A673 (cell line): ENCODE measurements around the gene VPS37B. TPM values are rescaled to one million over a fixed set of nuclear protein-coding genes. Genes with fewer than 3 reads are reported as not detected.

Experiments
- BruUV-seq: library from RNA; stranded (reverse); fragments of 400-500 nt; replicated peaks from 2 replicates; lab custom pipeline; 2021; lab: Mats Ljungman, UMichigan
- CTCF ChIA-PET: fragments of 300-600 bp; sonication (Branson Sonifier 250); formaldehyde crosslinking; loops from one replicate; lab custom pipeline; 2022; ENCODE audit warnings: antibody characterized with exemption; lab: Charles Lee
- POLR2A ChIA-PET: fragments of 300-600 bp; sonication (Branson Sonifier 250); formaldehyde crosslinking; loops from one replicate; lab custom pipeline; 2022; ENCODE audit warnings: antibody characterized with exemption; ENCODE audit not compliant: low non-redundant PET; lab: Charles Lee
- DNase-seq: peaks from one replicate; pipeline ENCODE4 v3.0.0-alpha.2; 2015; ENCODE audit warnings: low spot score
- H3K27ac ChIP-seq: fragments of 200-600 bp; sonication (generic); 2 replicates; pipeline ENCODE4 v1.5.1; 2016; ENCODE audit warnings: mixed run types, low read depth, mild to moderate bottlenecking, mixed read lengths, antibody characterized with exemption, low read length; ENCODE audit not compliant: poor library complexity, severe bottlenecking
- H3K27me3 ChIP-seq: fragments of 200-600 bp; sonication (generic); replicated peaks from 2 replicates; pipeline ENCODE4 v1.6.1; 2017; ENCODE audit warnings: mixed run types, low read depth, mild to moderate bottlenecking, mixed read lengths, antibody characterized with exemption, low read length; ENCODE audit not compliant: insufficient read depth, poor library complexity
- H3K36me3 ChIP-seq: fragments of 200-600 bp; sonication (generic); 2 replicates; pipeline ENCODE4 v1.6.1; 2016; ENCODE audit warnings: mixed run types, mild to moderate bottlenecking, mixed read lengths, antibody characterized with exemption, low read length; ENCODE audit not compliant: insufficient read depth, poor library complexity, severe bottlenecking
- H3K4me1 ChIP-seq: fragments of 200-600 bp; sonication (generic); 2 replicates; pipeline ENCODE4 v1.6.1; 2017; ENCODE audit warnings: mixed run types, mild to moderate bottlenecking, mixed read lengths, antibody characterized with exemption, low read length; ENCODE audit not compliant: insufficient read depth, poor library complexity, severe bottlenecking
- H3K4me3 ChIP-seq: fragments of 200-600 bp; sonication (generic); 2 replicates; pipeline ENCODE4 v1.5.1; 2016; ENCODE audit warnings: low read depth, mixed run types, mild to moderate bottlenecking, mixed read lengths, low read length; ENCODE audit not compliant: poor library complexity, severe bottlenecking
- H3K9me3 ChIP-seq: fragments of 200-600 bp; sonication (generic); 2 replicates; pipeline ENCODE4 v1.6.1; 2016; ENCODE audit warnings: mixed run types, low read depth, mild to moderate bottlenecking, mixed read lengths, antibody characterized with exemption, low read length; ENCODE audit not compliant: poor library complexity, severe bottlenecking
- EZH2 ChIP-seq: fragments of 200-600 bp; sonication (generic); IDR thresholded peaks from 2 replicates; pipeline ENCODE4 v1.6.1; 2017; ENCODE audit warnings: borderline replicate concordance, low read depth, mild to moderate bottlenecking, mixed read lengths, antibody characterized with exemption, low read length; ENCODE audit not compliant: poor library complexity, severe bottlenecking
- intact Hi-C: fragments of 100-400 bp; cut with micrococcal nuclease; formaldehyde crosslinking; loops from one replicate; pipeline ENCODE4 v1.10.0; 2022; ENCODE audit not compliant: unreplicated experiment
- total RNA-seq: library from RNA; stranded (reverse); gene quantifications from 2 replicates; pipeline ENCODE4 v1.2.3, GENCODE V29; 2021
- TF ChIP-seq, protein P1 (sequence below): fragments of 300-800, 200-600 bp; sonication (generic); conservative IDR thresholded peaks from 2 replicates; pipeline ENCODE4 v1.5.1; 2017; ENCODE audit warnings: low read depth, mild to moderate bottlenecking, antibody characterized with exemption, low read length, moderate library complexity, mixed read lengths

VPS37B gene
- total RNA-seq, 1 experiment from 2014 or later = 34.4 TPM

DNA sequence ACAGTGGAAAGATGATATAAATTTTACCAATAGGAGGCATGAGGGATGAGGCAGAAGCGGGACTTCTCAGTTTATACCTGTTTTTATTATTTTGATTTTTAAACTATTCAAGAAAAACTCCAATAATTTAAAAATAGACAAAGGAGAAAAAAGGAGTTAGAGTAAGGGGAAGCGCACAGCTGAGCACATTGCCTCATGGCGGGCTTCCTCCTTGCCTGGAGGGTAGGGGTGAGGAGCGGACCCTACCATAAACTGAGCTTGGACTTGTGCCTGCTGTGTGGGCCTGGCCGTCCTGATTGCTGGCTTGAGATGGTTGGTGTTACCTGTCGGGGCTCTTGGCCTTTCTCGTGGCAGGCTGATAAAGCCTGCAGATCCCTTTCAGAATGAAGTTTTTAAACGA is 75.8 kb downstream of the VPS37B start:
- Histone ChIP-seq H3K36me3 (no peaks in the 10 kb centered on the region), H3K27ac (no peak overlapping the region), H3K27me3 (no peaks in the 10 kb centered on the region), H3K4me1 (no peaks in the 10 kb centered on the region), H3K4me3 (no peak overlapping the region), H3K9me3 (no peaks in the 10 kb centered on the region)
- BruUV-seq = no TSS peak
- ChIA-PET CTCF (no interaction called here), POLR2A (no interaction called here)
- DNase-seq = no peak
- no peak for TF ChIP-seq EZH2
- TF ChIP-seq, protein P1, sequence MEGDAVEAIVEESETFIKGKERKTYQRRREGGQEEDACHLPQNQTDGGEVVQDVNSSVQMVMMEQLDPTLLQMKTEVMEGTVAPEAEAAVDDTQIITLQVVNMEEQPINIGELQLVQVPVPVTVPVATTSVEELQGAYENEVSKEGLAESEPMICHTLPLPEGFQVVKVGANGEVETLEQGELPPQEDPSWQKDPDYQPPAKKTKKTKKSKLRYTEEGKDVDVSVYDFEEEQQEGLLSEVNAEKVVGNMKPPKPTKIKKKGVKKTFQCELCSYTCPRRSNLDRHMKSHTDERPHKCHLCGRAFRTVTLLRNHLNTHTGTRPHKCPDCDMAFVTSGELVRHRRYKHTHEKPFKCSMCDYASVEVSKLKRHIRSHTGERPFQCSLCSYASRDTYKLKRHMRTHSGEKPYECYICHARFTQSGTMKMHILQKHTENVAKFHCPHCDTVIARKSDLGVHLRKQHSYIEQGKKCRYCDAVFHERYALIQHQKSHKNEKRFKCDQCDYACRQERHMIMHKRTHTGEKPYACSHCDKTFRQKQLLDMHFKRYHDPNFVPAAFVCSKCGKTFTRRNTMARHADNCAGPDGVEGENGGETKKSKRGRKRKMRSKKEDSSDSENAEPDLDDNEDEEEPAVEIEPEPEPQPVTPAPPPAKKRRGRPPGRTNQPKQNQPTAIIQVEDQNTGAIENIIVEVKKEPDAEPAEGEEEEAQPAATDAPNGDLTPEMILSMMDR = no peak
- intact Hi-C loops = no loop called here

DNA sequence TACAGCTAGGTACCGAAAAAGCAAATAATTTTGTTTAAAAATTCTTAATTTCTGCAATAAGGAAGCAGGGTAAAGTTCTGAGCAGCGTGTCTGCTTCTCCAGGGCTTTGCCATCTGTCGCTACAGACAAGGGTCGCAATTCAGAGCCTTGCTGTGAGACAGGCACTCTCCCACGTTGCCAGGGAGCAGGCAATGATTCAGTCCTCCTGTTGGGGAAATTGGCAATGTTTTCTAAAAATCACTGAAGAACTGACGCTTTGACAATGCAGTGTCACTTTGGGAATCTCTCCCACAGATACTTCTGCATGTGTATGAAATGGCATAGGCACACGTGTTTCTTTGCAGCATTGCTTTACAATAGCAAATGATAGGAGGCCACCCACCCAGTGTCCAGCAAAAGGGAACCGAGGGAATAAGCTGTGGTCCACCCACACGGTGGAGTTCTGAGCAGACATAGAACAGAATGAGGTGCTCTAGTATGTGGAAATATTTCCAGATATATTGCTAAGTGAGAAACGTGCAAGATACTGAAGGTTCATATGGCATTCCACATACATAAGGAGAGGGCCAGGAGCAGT is 76.6 kb downstream of the VPS37B start:
- Histone ChIP-seq H3K4me3 (no peak overlapping the region), H3K4me1 (no peaks in the 10 kb centered on the region), H3K27me3 (no peaks in the 10 kb centered on the region), H3K36me3 (no peaks in the 10 kb centered on the region), H3K27ac (no peak overlapping the region), H3K9me3 (no peaks in the 10 kb centered on the region)
- TF ChIP-seq EZH2 = no peak
- TF ChIP-seq, protein P1 = no peak
- BruUV-seq = no TSS peak
- ChIA-PET POLR2A (no interaction called here), CTCF (no interaction called here)
- no peak for DNase-seq
- intact Hi-C loops = no loop called here

Other genes with a start within 250 kb of the VPS37B start
- gene HCAR2, start 192.8 kb downstream of the VPS37B start, total RNA-seq = 0.24 and 0.34 TPM in 2 replicates
- 0.37 TPM in 1 of 2 replicates, not detected in the other for gene HCAR3, start 179.3 kb downstream of the VPS37B start, total RNA-seq
- 1.9 and 2.0 TPM in 2 replicates for gene HCAR1, start 165.3 kb downstream of the VPS37B start, total RNA-seq
- 104 and 116 TPM in 2 replicates for gene DENR, start 143.3 kb downstream of the VPS37B start, total RNA-seq
- 0.20 TPM in 1 of 2 replicates, not detected in the other for gene CCDC62, start 121.6 kb downstream of the VPS37B start, total RNA-seq
- gene HIP1R, start 60.7 kb downstream of the VPS37B start, total RNA-seq = 27.0 and 30.4 TPM in 2 replicates
- gene ABCB9, start 70.3 kb upstream of the VPS37B start, total RNA-seq = 8.9 and 10.6 TPM in 2 replicates
- gene OGFOD2, start 79.1 kb upstream of the VPS37B start, total RNA-seq = 18.2 and 22.2 TPM in 2 replicates
- 180 and 189 TPM in 2 replicates for gene ARL6IP4, start 84.6 kb upstream of the VPS37B start, total RNA-seq